Suppressor macrophage treated with lipopolysaccharide for 1 hour (primary cell): ENCODE data around the gene SCRN1.

Experiments
- DNase-seq, 3 donors: peaks; one replicate each; pipeline ENCODE4 v3.0.0-alpha.2; 2020 to 2022

SCRN1 gene

GRCh38 chr7:29886827-29887226 lies 102.8 kb downstream of the SCRN1 start:
- no peak for DNase-seq

GRCh38 chr7:29885626-29886025 lies 104.0 kb downstream of the SCRN1 start:
- DNase-seq, result no peak

- no peak for DNase-seq
Observed at GRCh38 chr7:29884399-29885272, 105.0 kb downstream of the SCRN1 start.

GRCh38 chr7:29883462-29884398 lies 105.9 kb downstream of the SCRN1 start:
- no peak for DNase-seq

- DNase-seq, result no peak
Observed at GRCh38 chr7:29882481-29882880, 107.1 kb downstream of the SCRN1 start.

GRCh38 chr7:29881724-29882123 lies 107.9 kb downstream of the SCRN1 start:
- no peak for DNase-seq

- no peak for DNase-seq
Observed at GRCh38 chr7:29879609-29880008, 110.0 kb downstream of the SCRN1 start.

GRCh38 chr7:29878081-29878688 lies 111.4 kb downstream of the SCRN1 start:
- DNase-seq, result peak; percentile 61 to 76 (median 67)

- DNase-seq, result no peak
Observed at GRCh38 chr7:29877196-29877595, 112.4 kb downstream of the SCRN1 start.

GRCh38 chr7:29875741-29876140 lies 113.9 kb downstream of the SCRN1 start:
- no peak for DNase-seq

- no peak for DNase-seq
Observed at GRCh38 chr7:29873644-29874294, 115.8 kb downstream of the SCRN1 start.

- DNase-seq, result no peak
Observed at GRCh38 chr7:29871787-29872398, 117.7 kb downstream of the SCRN1 start.
